ENCODE measurements around the gene STK11IP.

STK11IP gene

GRCh38 chr2:219562049-219563020, 35.3 kb upstream of the STK11IP start:
- Histone ChIP-seq H3K23ac (ENCODE audit: low read length) (no peak overlapping the region), H2BK5ac (ENCODE audit: low read depth, low read length, poor library complexity) (no peak overlapping the region), H2AK5ac (ENCODE audit: low read length) (no peak overlapping the region), H3K4me3 (ENCODE audit: low read depth, low read length) (no peak overlapping the region), H4K8ac (ENCODE audit: low read depth, low read length) (no peak overlapping the region), H4K12ac (ENCODE audit: low read depth, low read length) (no peak overlapping the region), H3K27ac (ENCODE audit: low read depth, low read length) (peak overlapping the region; percentile 67), H3K4ac (ENCODE audit: low read depth, low read length) (no peak overlapping the region), H3K18ac (ENCODE audit: low read length) (no peak overlapping the region), H3K36me3 (ENCODE audit: control insufficient read depth in 1 of 2, insufficient read depth in 2 of 2, low read length in 2 of 2) (peaks cover 72 to 78% of the 10 kb centered on the region in 2 experiments), H3K9ac (ENCODE audit: low read length) (no peak overlapping the region), H3K4me1 (ENCODE audit: control insufficient read depth in 1 of 2, insufficient read depth in 2 of 2, low read length in 2 of 2) (peaks cover 22 to 27% of the 10 kb centered on the region in 2 experiments), H3K79me2 (ENCODE audit: control insufficient read depth, insufficient read depth, low read length, poor library complexity) (no peaks in the 10 kb centered on the region), H3K14ac (ENCODE audit: low read length) (no peak overlapping the region), H4K91ac (ENCODE audit: low read depth, low read length) (no peak overlapping the region), H2AFZ (ENCODE audit: insufficient read depth, low read length, poor library complexity) (no peak overlapping the region), H3K79me1 (ENCODE audit: low read length) (peaks cover 11% of the 10 kb centered on the region), H2BK12ac (ENCODE audit: low read length) (no peak overlapping the region), H3K4me2 (ENCODE audit: low read length) (no peak overlapping the region), H2BK120ac (ENCODE audit: insufficient read depth, low read length, poor library complexity) (no peak overlapping the region), H3K9me3 (ENCODE audit: insufficient read depth, low read depth, low read length) (peaks cover 1% of the 10 kb centered on the region), H3K27me3 (ENCODE audit: insufficient read depth, low read length) (no peaks in the 10 kb centered on the region)
- WGBS (ENCODE audit: extremely low coverage, insufficient coverage, insufficient read length): no CpG with 5 or more reads among the region's 35 CpGs
- no peak for DNase-seq

GRCh38 chr2:219563271-219563928, 34.3 kb upstream of the STK11IP start:
- Histone ChIP-seq H3K23ac (ENCODE audit: low read length) (no peak overlapping the region), H2BK12ac (ENCODE audit: low read length) (no peak overlapping the region), H3K4me3 (ENCODE audit: low read depth, low read length) (no peak overlapping the region), H4K91ac (ENCODE audit: low read depth, low read length) (no peak overlapping the region), H3K9ac (ENCODE audit: low read length) (no peak overlapping the region), H3K36me3 (ENCODE audit: control insufficient read depth in 1 of 2, insufficient read depth in 2 of 2, low read length in 2 of 2) (peaks cover 70 to 78% of the 10 kb centered on the region in 2 experiments), H3K18ac (ENCODE audit: low read length) (no peak overlapping the region), H2AFZ (ENCODE audit: insufficient read depth, low read length, poor library complexity) (no peak overlapping the region), H3K27me3 (ENCODE audit: insufficient read depth, low read length) (no peaks in the 10 kb centered on the region), H4K8ac (ENCODE audit: low read depth, low read length) (no peak overlapping the region), H3K4me2 (ENCODE audit: low read length) (no peak overlapping the region), H3K79me1 (ENCODE audit: low read length) (peaks cover 13% of the 10 kb centered on the region), H3K27ac (ENCODE audit: low read depth, low read length) (no peak overlapping the region), H3K9me3 (ENCODE audit: insufficient read depth, low read depth, low read length) (peaks cover 1% of the 10 kb centered on the region), H3K4ac (ENCODE audit: low read depth, low read length) (no peak overlapping the region), H2AK5ac (ENCODE audit: low read length) (no peak overlapping the region), H2BK120ac (ENCODE audit: insufficient read depth, low read length, poor library complexity) (no peak overlapping the region), H3K4me1 (ENCODE audit: control insufficient read depth in 1 of 2, insufficient read depth in 2 of 2, low read length in 2 of 2) (peaks cover 25 to 31% of the 10 kb centered on the region in 2 experiments), H4K12ac (ENCODE audit: low read depth, low read length) (no peak overlapping the region), H3K14ac (ENCODE audit: low read length) (no peak overlapping the region), H2BK5ac (ENCODE audit: low read depth, low read length, poor library complexity) (no peak overlapping the region), H3K79me2 (ENCODE audit: control insufficient read depth, insufficient read depth, low read length, poor library complexity) (no peaks in the 10 kb centered on the region)
- no CpG with 5 or more reads among the region's 20 CpGs for WGBS (ENCODE audit: extremely low coverage, insufficient coverage, insufficient read length)
- DNase-seq: no peak

- Histone ChIP-seq H3K18ac (ENCODE audit: low read length) (no peak overlapping the region), H2AK5ac (ENCODE audit: low read length) (no peak overlapping the region), H3K4me1 (ENCODE audit: control insufficient read depth in 1 of 2, insufficient read depth in 2 of 2, low read length in 2 of 2) (peaks cover 28 to 39% of the 10 kb centered on the region in 2 experiments), H4K12ac (ENCODE audit: low read depth, low read length) (no peak overlapping the region), H3K23ac (ENCODE audit: low read length) (no peak overlapping the region), H3K27me3 (ENCODE audit: insufficient read depth, low read length) (no peaks in the 10 kb centered on the region), H4K8ac (ENCODE audit: low read depth, low read length) (no peak overlapping the region), H2BK120ac (ENCODE audit: insufficient read depth, low read length, poor library complexity) (no peak overlapping the region), H3K36me3 (ENCODE audit: control insufficient read depth in 1 of 2, insufficient read depth in 2 of 2, low read length in 2 of 2) (peaks cover 68 to 72% of the 10 kb centered on the region in 2 experiments), H3K27ac (ENCODE audit: low read depth, low read length) (no peak overlapping the region), H3K9me3 (ENCODE audit: insufficient read depth, low read depth, low read length) (peaks cover 1% of the 10 kb centered on the region), H3K4me2 (ENCODE audit: low read length) (no peak overlapping the region), H3K4me3 (ENCODE audit: low read depth, low read length) (no peak overlapping the region), H3K79me1 (ENCODE audit: low read length) (peaks cover 20% of the 10 kb centered on the region), H2BK12ac (ENCODE audit: low read length) (no peak overlapping the region), H3K79me2 (ENCODE audit: control insufficient read depth, insufficient read depth, low read length, poor library complexity) (peaks cover 5% of the 10 kb centered on the region), H3K9ac (ENCODE audit: low read length) (no peak overlapping the region), H2BK5ac (ENCODE audit: low read depth, low read length, poor library complexity) (no peak overlapping the region), H3K4ac (ENCODE audit: low read depth, low read length) (no peak overlapping the region), H4K91ac (ENCODE audit: low read depth, low read length) (no peak overlapping the region), H2AFZ (ENCODE audit: insufficient read depth, low read length, poor library complexity) (no peak overlapping the region), H3K14ac (ENCODE audit: low read length) (no peak overlapping the region)
- no peak for DNase-seq
- WGBS (ENCODE audit: extremely low coverage, insufficient coverage, insufficient read length): no CpG with 5 or more reads among the region's 21 CpGs
Measured at GRCh38 chr2:219565130-219566080, 32.3 kb upstream of the STK11IP start.

- peaks cover 64 to 69% of the 10 kb centered on the region in 2 experiments for H3K36me3 ChIP-seq (ENCODE audit: control insufficient read depth in 1 of 2, insufficient read depth in 2 of 2, low read length in 2 of 2)
- H2BK120ac ChIP-seq (ENCODE audit: insufficient read depth, low read length, poor library complexity): no peak overlapping the region
- peak overlapping the region; percentile 6 for H3K4me3 ChIP-seq (ENCODE audit: low read depth, low read length)
- WGBS (ENCODE audit: extremely low coverage, insufficient coverage, insufficient read length): no CpG with 5 or more reads among the region's 11 CpGs
- H2BK12ac ChIP-seq (ENCODE audit: low read length): no peak overlapping the region
- peaks cover 23% of the 10 kb centered on the region for H3K79me1 ChIP-seq (ENCODE audit: low read length)
- H3K9ac ChIP-seq (ENCODE audit: low read length): no peak overlapping the region
- H3K23ac ChIP-seq (ENCODE audit: low read length): no peak overlapping the region
- peaks cover 12% of the 10 kb centered on the region for H3K79me2 ChIP-seq (ENCODE audit: control insufficient read depth, insufficient read depth, low read length, poor library complexity)
- H3K9me3 ChIP-seq (ENCODE audit: insufficient read depth, low read depth, low read length): peaks cover 3% of the 10 kb centered on the region
- no peak overlapping the region for H3K27ac ChIP-seq (ENCODE audit: low read depth, low read length)
- no peak overlapping the region for H3K4me2 ChIP-seq (ENCODE audit: low read length)
- no peak overlapping the region for H2BK5ac ChIP-seq (ENCODE audit: low read depth, low read length, poor library complexity)
- H4K12ac ChIP-seq (ENCODE audit: low read depth, low read length): no peak overlapping the region
- no peak overlapping the region for H2AK5ac ChIP-seq (ENCODE audit: low read length)
- no peak overlapping the region for H3K14ac ChIP-seq (ENCODE audit: low read length)
- no peak overlapping the region for H4K91ac ChIP-seq (ENCODE audit: low read depth, low read length)
- no peak overlapping the region for H3K18ac ChIP-seq (ENCODE audit: low read length)
- no peak for DNase-seq
- peaks cover 19 to 28% of the 10 kb centered on the region in 2 experiments for H3K4me1 ChIP-seq (ENCODE audit: control insufficient read depth in 1 of 2, insufficient read depth in 2 of 2, low read length in 2 of 2)
- H2AFZ ChIP-seq (ENCODE audit: insufficient read depth, low read length, poor library complexity): no peak overlapping the region
- H3K4ac ChIP-seq (ENCODE audit: low read depth, low read length): no peak overlapping the region
- no peak overlapping the region for H4K8ac ChIP-seq (ENCODE audit: low read depth, low read length)
- no peaks in the 10 kb centered on the region for H3K27me3 ChIP-seq (ENCODE audit: insufficient read depth, low read length)
Measured at GRCh38 chr2:219566640-219567039, 31.0 kb upstream of the STK11IP start.

All from trophoblast cell (in vitro differentiated cells and primary cell).